HG02852 (cell line): ENCODE measurements around the gene AGBL1.
"Not testable (repeated sequence)": the region's sequence is repeated elsewhere in the genome, so short reads cannot be mapped to it uniquely, and the experiment has no call there.

Experiments
- ATAC-seq: cut with Tn5 transposase; IDR thresholded peaks from one replicate; pipeline ENCODE4 v1.9.1; 2021; ENCODE audit warnings: mild to moderate bottlenecking, moderate library complexity; ENCODE audit not compliant: unreplicated experiment

AGBL1 gene

GRCh38 chr15:86392296-86392695 is 312.6 kb downstream of the AGBL1 start:
- no peak for ATAC-seq

- no peak for ATAC-seq
These were observed 313.2 kb downstream of the AGBL1 start for GRCh38 chr15:86392874-86393273.

GRCh38 chr15:86394866-86395265 is 315.2 kb downstream of the AGBL1 start:
- ATAC-seq, result no peak

- no peak for ATAC-seq
These were observed 319.6 kb downstream of the AGBL1 start for GRCh38 chr15:86399041-86399954.

- ATAC-seq, result no peak
These were observed 323.6 kb downstream of the AGBL1 start for GRCh38 chr15:86403221-86403620.

GRCh38 chr15:86403914-86404583 is 324.4 kb downstream of the AGBL1 start:
- no peak for ATAC-seq

- ATAC-seq, result no peak
These were observed 328.6 kb downstream of the AGBL1 start for GRCh38 chr15:86408261-86408660.

- ATAC-seq, result no peak
These were observed 332.2 kb downstream of the AGBL1 start for GRCh38 chr15:86411916-86412315.

- ATAC-seq, result no peak
These were observed 333.5 kb downstream of the AGBL1 start for GRCh38 chr15:86413191-86413590.

- ATAC-seq, result no peak
These were observed 346.1 kb downstream of the AGBL1 start for GRCh38 chr15:86425746-86426145.

- no peak for ATAC-seq
These were observed 353.2 kb downstream of the AGBL1 start for GRCh38 chr15:86432861-86433260.

- no peak for ATAC-seq
These were observed 354.3 kb downstream of the AGBL1 start for GRCh38 chr15:86433983-86434382.

- no peak for ATAC-seq
These were observed 359.9 kb downstream of the AGBL1 start for GRCh38 chr15:86439614-86440013.

GRCh38 chr15:86444527-86444926 is 364.9 kb downstream of the AGBL1 start:
- no peak for ATAC-seq

- ATAC-seq, result no peak
These were observed 366.0 kb downstream of the AGBL1 start for GRCh38 chr15:86445579-86446252.

GRCh38 chr15:86446253-86446640 is 366.6 kb downstream of the AGBL1 start:
- ATAC-seq, result no peak

- not testable (repeated sequence) for ATAC-seq
These were observed 385.9 kb downstream of the AGBL1 start for GRCh38 chr15:86465470-86466039.

GRCh38 chr15:86481720-86482119 is 402.0 kb downstream of the AGBL1 start:
- ATAC-seq, result no peak

GRCh38 chr15:86483936-86484335 is 404.3 kb downstream of the AGBL1 start:
- no peak for ATAC-seq

GRCh38 chr15:86488046-86488445 is 408.4 kb downstream of the AGBL1 start:
- no peak for ATAC-seq

GRCh38 chr15:86489981-86490380 is 410.3 kb downstream of the AGBL1 start:
- ATAC-seq, result no peak
